Activated CD8-positive, alpha-beta T cell treated with anti-CD3 and anti-CD28 coated beads, Interleukin-2, amount 10 ng/mL, durations not matched to agents 7 days and 5 days (primary cell): Measurements from ENCODE around the gene E2F4. TPM values are rescaled to one million over a fixed set of nuclear protein-coding genes. Genes with fewer than 3 reads are reported as not detected.

Experiments
- ATAC-seq: fragments of 150-1000 bp; cut with Tn5 transposase; one replicate; pipeline ENCODE4 v1.10.0; 2021; ENCODE audit warnings: moderate library complexity
- CTCF ChIA-PET: fragments of 350-600 bp; sonication (Branson Sonifier 250); formaldehyde crosslinking; loops from one replicate; lab custom pipeline; 2021; ENCODE audit warnings: antibody characterized with exemption; lab: Charles Lee
- POLR2A ChIA-PET: fragments of 350-600 bp; sonication (Branson Sonifier 250); formaldehyde crosslinking; loops from one replicate; lab custom pipeline; 2021; ENCODE audit warnings: antibody characterized with exemption; lab: Charles Lee
- DNase-seq: peaks from one replicate; pipeline ENCODE4 v3.0.0-alpha.2; 2020
- H3K27ac Mint-ChIP-seq: one replicate; pipeline ENCODE4 v1.8.0; 2021; ENCODE audit warnings: mild to moderate bottlenecking, mixed read lengths
- H3K27me3 Mint-ChIP-seq: one replicate; pipeline ENCODE4 v1.8.0; 2021; ENCODE audit warnings: low read depth, mixed read lengths
- H3K36me3 Mint-ChIP-seq: one replicate; pipeline ENCODE4 v1.8.0; 2021; ENCODE audit warnings: low read depth, mixed read lengths
- H3K4me1 Mint-ChIP-seq: one replicate; pipeline ENCODE4 v1.8.0; 2021; ENCODE audit warnings: low read depth, mixed read lengths
- H3K4me3 Mint-ChIP-seq: one replicate; pipeline ENCODE4 v1.8.0; 2021; ENCODE audit warnings: mild to moderate bottlenecking, mixed read lengths
- H3K9me3 Mint-ChIP-seq: one replicate; pipeline ENCODE4 v1.8.0; 2022; ENCODE audit warnings: mixed read lengths; ENCODE audit not compliant: insufficient read depth
- total RNA-seq, 2 experiments: library from RNA; stranded (reverse); gene quantifications; one replicate each; pipeline ENCODE4 v1.2.3, GENCODE V29; 2021

Gene E2F4
- total RNA-seq, 2 experiments from 2014 or later = 134 to 138 TPM

DNA sequence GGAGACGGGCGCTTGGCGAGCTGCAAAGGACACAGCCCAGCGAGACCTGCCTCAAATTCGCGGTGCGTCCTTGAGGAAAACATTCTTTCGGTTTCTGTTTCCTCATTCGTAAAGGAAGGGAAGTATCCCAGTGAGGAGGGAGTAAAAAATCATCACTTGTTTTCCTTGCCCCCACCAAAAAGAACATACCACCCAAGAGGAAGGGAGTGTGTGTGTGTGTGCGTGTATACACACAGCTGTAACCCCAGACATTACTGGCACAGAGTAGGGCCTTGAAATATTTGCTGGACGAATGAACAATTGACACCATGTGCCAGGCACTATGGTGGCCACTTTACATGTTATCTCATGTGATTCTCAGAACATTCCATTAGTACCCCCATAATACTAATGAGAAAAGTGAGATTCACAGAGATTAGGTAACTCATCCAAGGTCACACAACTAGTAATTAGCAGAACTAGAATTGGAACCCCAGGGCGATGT, 6.3 kb upstream of the E2F4 start:
- Mint-ChIP-seq H3K36me3 (no peaks in the 10 kb centered on the region), H3K27ac (no peak overlapping the region), H3K9me3 (no peaks in the 10 kb centered on the region), H3K27me3 (peaks cover 13% of the 10 kb centered on the region), H3K4me3 (no peak overlapping the region), H3K4me1 (peaks cover 14% of the 10 kb centered on the region)
- DNase-seq (no peak), ATAC-seq (no peak)
- POLR2A ChIA-PET = interaction anchor here (0.7 to 0.8 kb wide), 2 partner anchors 210 to 232 kb away, joined by 3 to 4 read pairs; no protein-coding TSS in a partner anchor
- CTCF ChIA-PET = interaction anchor here (0.8 to 5.8 kb wide), 20 partner anchors 11 to 290 kb away, joined by 3 to 42 read pairs (median 6); partner anchors contain the start of genes CES3, FBXL8, NOL3 and TMEM208

DNA sequence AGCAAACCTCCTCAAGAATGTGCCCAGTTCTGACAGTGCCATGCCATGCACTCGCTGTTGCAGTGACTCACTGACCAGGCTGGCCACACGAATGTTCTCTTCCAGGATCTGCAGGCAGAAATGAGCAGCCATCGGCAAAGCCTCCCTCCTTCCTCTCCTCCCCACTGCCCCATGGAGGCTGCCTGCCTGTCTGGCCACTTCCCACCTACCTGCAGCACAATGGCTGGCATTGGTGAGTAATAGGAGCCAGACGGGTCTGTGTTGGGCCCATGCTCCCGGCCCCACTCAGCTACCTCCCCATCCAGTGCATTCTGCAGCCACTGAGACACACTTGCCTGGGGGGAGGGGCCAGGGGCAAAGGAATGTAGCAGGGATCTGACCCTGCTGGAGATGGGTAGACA, 5.4 kb upstream of the E2F4 start:
- peaks cover 16% of the 10 kb centered on the region for H3K4me1 Mint-ChIP-seq
- no peaks in the 10 kb centered on the region for H3K9me3 Mint-ChIP-seq
- no peak for DNase-seq
- H3K27ac Mint-ChIP-seq = no peak overlapping the region
- POLR2A ChIA-PET = no interaction called here
- H3K27me3 Mint-ChIP-seq = peaks cover 13% of the 10 kb centered on the region
- H3K36me3 Mint-ChIP-seq = no peaks in the 10 kb centered on the region
- no peak overlapping the region for H3K4me3 Mint-ChIP-seq
- CTCF ChIA-PET = interaction anchor here (0.6 to 5.8 kb wide), 5 partner anchors 12 to 207 kb away, joined by 3 to 41 read pairs (median 12); partner anchors contain the start of gene NOL3
- no peak for ATAC-seq

DNA sequence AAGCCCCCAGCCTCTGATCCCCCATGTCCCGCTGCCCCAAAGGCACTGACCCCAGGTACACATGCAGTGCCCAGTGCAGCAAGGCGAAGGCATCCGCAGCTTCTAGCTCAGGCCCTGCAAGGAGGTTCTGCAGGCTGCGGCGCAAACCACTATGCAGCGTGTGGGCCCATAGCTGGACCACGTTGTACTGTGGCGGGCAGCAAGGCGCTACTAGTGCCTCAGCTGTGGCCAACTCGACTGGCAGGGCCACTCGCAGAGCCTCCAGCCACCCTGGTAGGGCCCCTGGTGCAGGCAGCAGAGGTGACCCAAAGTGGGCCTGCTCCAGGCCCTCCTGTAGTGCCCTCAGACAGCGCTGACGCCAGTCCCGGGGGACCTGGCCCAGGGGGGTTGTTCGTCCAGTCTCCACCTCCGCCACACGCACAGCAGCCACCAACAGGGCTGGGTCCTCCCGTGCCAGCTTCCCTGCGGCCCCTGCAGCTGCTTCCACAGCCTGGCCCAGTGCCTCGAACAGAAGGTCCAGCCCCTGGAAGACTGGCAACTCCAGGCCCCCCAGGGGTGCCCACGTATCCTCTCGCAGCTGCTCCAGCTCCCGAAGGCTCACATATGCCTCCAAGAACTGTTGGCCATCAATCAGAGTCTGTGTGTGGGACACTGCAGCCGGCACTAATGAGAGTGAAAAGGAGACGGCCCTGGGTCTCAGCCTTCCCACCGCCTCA, 4.6 kb upstream of the E2F4 start:
- H3K27ac Mint-ChIP-seq = no peak overlapping the region
- ChIA-PET POLR2A (no interaction called here), CTCF (interaction anchor here (2.4 to 5.8 kb wide), 4 partner anchors 12 to 169 kb away, joined by 10 to 41 read pairs (median 20); partner anchors contain the start of gene NOL3)
- no peaks in the 10 kb centered on the region for H3K36me3 Mint-ChIP-seq
- DNase-seq = no peak
- no peak for ATAC-seq
- H3K27me3 Mint-ChIP-seq = peaks cover 13% of the 10 kb centered on the region
- H3K9me3 Mint-ChIP-seq = no peaks in the 10 kb centered on the region
- peaks cover 20% of the 10 kb centered on the region for H3K4me1 Mint-ChIP-seq
- H3K4me3 Mint-ChIP-seq = no peak overlapping the region

DNA sequence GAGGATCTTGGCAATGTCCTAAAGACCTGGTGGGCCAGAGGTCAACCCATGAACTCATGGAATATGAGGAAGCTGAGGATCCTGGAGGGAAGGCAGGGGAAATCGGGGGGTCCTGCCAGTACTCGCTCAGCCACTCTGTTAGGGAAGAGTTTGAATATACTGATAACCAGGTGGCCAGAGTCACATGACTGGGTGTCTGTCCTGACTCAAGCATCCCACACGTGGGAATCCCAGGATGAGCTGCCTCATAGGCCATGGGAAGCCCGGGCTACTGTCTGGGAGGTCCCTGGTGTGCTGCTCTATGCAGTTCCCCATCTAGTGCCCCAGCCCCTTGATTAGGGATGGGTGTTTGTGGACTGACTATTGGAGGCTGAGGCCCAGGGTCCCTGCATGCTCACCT, 3.6 kb upstream of the E2F4 start:
- POLR2A ChIA-PET = interaction anchor here (1.4 kb wide), 1 partner anchor 205 kb away, joined by 3 read pairs; no protein-coding TSS in a partner anchor
- Mint-ChIP-seq H3K4me1 (peaks cover 29% of the 10 kb centered on the region), H3K27me3 (peaks cover 13% of the 10 kb centered on the region), H3K9me3 (no peaks in the 10 kb centered on the region), H3K4me3 (no peak overlapping the region), H3K27ac (no peak overlapping the region), H3K36me3 (peaks cover 9% of the 10 kb centered on the region)
- CTCF ChIA-PET = interaction anchor here (1.1 to 3.7 kb wide), 2 partner anchors 33 to 170 kb away, joined by 4 to 12 read pairs; no protein-coding TSS in a partner anchor
- DNase-seq (no peak), ATAC-seq (no peak)

DNA sequence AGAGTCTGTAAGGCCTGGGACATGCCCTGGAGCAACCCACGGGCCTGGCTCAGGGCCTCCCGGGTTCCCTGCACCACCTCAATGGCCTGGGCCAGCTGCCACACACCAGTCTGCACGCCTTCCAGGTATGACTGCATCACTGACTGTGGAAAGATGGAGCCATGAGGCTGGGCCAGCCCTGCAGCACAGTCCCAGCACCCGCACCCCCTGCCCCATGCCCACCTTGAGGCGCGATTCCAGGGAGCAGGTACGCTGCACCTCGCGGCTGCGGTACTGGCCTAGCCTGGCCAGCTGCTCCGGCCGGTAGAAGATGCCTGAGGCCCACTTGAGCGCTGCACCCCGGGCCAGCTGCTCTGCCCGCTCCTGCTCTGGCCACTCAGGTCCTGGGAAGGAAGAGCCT, 3.2 kb upstream of the E2F4 start:
- POLR2A ChIA-PET = interaction anchor here (1.4 kb wide), 1 partner anchor 205 kb away, joined by 3 read pairs; no protein-coding TSS in a partner anchor
- CTCF ChIA-PET = interaction anchor here (1.1 to 3.7 kb wide), 2 partner anchors 33 to 171 kb away, joined by 4 to 12 read pairs; no protein-coding TSS in a partner anchor
- no peak for ATAC-seq
- Mint-ChIP-seq H3K4me3 (no peak overlapping the region), H3K27me3 (peaks cover 13% of the 10 kb centered on the region), H3K36me3 (peaks cover 13% of the 10 kb centered on the region), H3K4me1 (peaks cover 34% of the 10 kb centered on the region), H3K27ac (no peak overlapping the region), H3K9me3 (no peaks in the 10 kb centered on the region)
- no peak for DNase-seq

DNA sequence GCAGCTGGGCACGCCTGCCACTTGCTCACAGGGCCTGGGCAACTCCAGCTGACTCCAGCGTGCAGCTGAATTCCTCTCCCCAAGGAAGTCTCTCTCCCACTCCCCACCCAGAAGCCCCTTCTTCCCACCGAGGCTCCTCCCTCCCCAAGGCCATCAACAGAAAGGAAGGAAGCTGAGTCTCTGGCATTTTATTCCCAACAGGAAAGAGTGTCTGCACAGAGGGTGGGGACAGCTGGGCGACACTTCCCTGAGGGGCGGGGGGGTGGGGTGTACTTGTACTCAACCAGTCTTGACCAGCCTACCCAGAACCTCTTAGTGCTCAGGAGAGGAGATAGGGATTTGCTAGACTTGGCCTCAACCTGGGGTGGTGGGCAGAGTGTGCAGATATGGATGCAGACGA, 1.9 kb upstream of the E2F4 start, which contains the start of gene EXOC3L1:
EXOC3L1 (minus strand) TSS at position 96 of the 400 bp plus-strand sequence. CDS start 460 bp downstream, outside the sequence.
- peaks cover 36% of the 10 kb centered on the region for H3K4me1 Mint-ChIP-seq
- CTCF ChIA-PET = interaction anchor here (1.1 to 3.7 kb wide), 2 partner anchors 58 to 172 kb away, joined by 3 to 12 read pairs; partner anchors contain the start of gene FHOD1
- POLR2A ChIA-PET = no interaction called here
- H3K27ac Mint-ChIP-seq = no peak within 1 kb of the TSS
- ATAC-seq = no peak
- no peak for DNase-seq
- H3K27me3 Mint-ChIP-seq = peaks cover 12% of the 10 kb centered on the region
- peaks cover 26% of the 10 kb centered on the region for H3K36me3 Mint-ChIP-seq
- no peaks in the 10 kb centered on the region for H3K9me3 Mint-ChIP-seq
- no peak within 1 kb of the TSS for H3K4me3 Mint-ChIP-seq

DNA sequence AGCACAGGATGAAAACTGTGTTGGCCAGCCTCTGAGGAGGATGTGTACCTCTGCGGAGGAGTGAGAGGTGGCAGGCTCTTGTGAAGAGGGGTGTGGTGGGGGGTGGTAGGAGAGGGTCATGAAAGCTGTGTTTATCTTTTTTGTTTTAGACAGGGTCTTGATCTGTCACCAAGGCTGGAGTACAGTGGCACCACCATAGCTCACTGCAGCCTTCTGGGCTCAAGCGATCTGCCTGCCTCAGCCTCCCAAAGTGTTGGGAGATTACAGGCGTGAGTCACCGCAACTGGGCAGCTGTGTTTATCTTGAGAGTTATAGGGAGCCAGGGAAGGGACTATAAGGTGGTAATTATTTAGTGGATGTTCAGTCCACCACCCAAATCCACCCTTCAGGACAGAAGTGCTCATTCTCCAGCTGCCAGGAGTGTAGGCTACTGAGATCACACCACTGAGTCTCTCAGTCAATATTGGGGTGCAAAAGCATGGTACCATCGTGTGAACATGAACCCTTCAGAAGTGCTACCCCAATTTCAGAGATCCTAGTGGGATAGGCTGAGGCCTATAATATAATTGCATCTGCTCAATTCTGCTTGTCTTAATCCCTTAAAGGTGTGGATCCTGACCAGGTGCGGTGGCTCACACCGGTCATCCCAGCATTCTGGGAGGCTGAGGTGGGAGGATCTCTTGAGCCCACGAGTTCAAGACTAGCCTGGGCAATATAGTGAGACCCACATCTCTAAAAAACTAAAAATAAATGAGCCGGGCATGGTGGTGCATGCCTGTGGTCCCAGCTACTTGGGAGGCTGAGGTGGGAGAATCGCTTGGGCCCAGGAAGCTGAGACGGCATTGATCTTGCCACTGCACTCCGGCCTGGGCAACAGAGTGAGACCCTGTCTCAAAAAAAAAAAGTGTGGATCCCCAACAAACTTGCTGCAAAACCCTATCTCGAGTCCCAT, 1.2 kb upstream of the E2F4 start:
- Mint-ChIP-seq H3K4me1 (peaks cover 34% of the 10 kb centered on the region), H3K27me3 (peaks cover 5% of the 10 kb centered on the region), H3K9me3 (no peaks in the 10 kb centered on the region), H3K4me3 (no peak overlapping the region), H3K27ac (no peak overlapping the region), H3K36me3 (peaks cover 32% of the 10 kb centered on the region)
- ATAC-seq (no peak), DNase-seq (no peak)
- CTCF ChIA-PET = interaction anchor here (0.9 to 1.1 kb wide), 2 partner anchors 57 to 173 kb away, joined by 3 to 4 read pairs; partner anchors contain the start of gene FHOD1
- POLR2A ChIA-PET = no interaction called here

DNA sequence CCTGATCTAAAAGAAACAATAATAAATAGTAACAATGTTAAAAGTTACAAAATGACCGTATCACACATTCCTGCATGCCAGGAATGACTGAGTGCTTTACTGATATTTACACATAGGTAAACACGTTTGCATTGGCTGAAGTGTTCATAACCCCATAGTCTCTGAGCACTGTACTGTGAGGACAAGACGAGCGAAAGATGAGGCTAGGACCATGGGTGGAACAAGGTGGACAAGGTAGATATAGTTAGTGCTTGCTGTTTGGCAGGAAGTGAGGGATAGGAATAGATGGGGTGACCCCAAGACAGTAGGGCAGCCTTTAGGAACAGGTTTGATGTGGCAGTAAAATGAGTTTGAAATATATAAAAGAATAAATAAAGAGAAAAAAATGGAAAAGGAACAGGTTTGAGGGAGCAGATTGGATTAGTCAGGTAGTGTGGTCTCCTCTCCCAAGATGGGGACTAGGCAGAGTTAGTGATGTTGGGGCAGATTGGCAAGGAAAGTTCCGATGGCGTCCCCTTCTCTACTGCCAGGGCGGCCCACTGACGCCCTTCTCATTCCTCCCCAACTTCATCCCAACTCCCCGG, 452 bp upstream of the E2F4 start:
- Mint-ChIP-seq H3K27ac (peak overlapping the region; percentile 86), H3K4me3 (peak overlapping the region; percentile 91), H3K9me3 (no peaks in the 10 kb centered on the region), H3K36me3 (peaks cover 40% of the 10 kb centered on the region), H3K27me3 (peaks cover 1% of the 10 kb centered on the region), H3K4me1 (peaks cover 33% of the 10 kb centered on the region)
- ATAC-seq (peak; percentile 3), DNase-seq (no peak)
- CTCF ChIA-PET = interaction anchor here (0.9 kb wide), 2 partner anchors 174 to 230 kb away, joined by 3 to 4 read pairs; partner anchors contain the start of gene CES3
- POLR2A ChIA-PET = interaction anchor here (1.7 kb wide), 1 partner anchor 35 kb away, joined by 11 read pairs; the partner anchor contains the start of gene TMEM208

DNA sequence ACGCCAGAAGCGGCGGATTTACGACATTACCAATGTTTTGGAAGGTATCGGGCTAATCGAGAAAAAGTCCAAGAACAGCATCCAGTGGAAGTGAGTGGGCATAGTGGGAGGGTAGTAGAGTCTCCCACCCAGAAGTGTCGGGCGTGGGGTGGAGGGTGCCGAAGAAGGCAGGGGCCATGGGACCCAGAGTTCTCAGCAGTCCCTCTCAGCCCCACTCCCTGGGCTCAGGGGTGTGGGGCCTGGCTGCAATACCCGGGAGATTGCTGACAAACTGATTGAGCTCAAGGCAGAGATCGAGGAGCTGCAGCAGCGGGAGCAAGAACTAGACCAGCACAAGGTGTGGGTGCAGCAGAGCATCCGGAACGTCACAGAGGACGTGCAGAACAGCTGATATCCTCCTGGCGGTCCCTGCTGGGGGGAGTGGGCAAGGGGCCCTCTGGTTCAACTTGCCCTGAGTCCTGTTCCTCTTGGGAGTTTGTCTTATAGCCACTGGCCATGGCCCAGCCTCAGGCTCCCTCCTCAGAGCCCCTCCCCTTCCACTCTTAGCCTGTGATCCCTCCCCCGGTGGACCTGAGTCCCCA, 916 bp downstream of the E2F4 start:
- ChIA-PET POLR2A (interaction anchor here (0.5 to 1.7 kb wide), 7 partner anchors 26 to 684 kb away, joined by 3 to 11 read pairs (median 3); partner anchors contain the start of gene TMEM208), CTCF (interaction anchor here (0.9 to 2.0 kb wide), 6 partner anchors 34 to 232 kb away, joined by 3 to 7 read pairs (median 4); partner anchors contain the start of genes CES3 and TMEM208)
- peaks cover 50% of the 10 kb centered on the region for H3K36me3 Mint-ChIP-seq
- ATAC-seq (no peak), DNase-seq (peak; percentile 42)
- peak overlapping the region; percentile 86 for H3K27ac Mint-ChIP-seq
- H3K9me3 Mint-ChIP-seq = no peaks in the 10 kb centered on the region
- peaks cover 37% of the 10 kb centered on the region for H3K4me1 Mint-ChIP-seq
- H3K27me3 Mint-ChIP-seq = no peaks in the 10 kb centered on the region
- H3K4me3 Mint-ChIP-seq = peak overlapping the region; percentile 91

DNA sequence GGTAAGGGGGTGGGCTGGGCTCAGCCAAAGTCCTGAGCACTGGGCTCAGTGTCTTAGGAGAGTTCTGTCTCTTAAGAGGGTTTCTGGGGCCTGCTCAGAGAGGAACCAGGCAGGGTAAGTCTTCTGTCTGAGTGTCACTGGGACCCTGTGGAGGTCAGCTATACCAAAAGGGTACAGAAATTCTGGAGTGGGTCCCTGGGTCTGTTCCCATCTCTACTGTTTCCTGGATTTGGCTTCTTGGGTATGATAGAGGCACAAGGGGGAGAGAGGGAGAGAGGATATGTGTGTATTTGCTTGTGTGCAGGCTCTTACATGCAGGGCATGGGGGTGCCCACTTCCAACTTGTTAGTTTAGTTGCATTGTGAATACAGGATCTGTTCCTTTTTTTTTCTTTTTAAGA, 1.6 kb downstream of the E2F4 start:
- H3K4me3 Mint-ChIP-seq = peak overlapping the region; percentile 91
- POLR2A ChIA-PET = interaction anchor here (1.1 to 1.7 kb wide), 3 partner anchors 33 to 176 kb away, joined by 3 to 11 read pairs (median 4); partner anchors contain the start of gene TMEM208
- no peaks in the 10 kb centered on the region for H3K27me3 Mint-ChIP-seq
- H3K27ac Mint-ChIP-seq = peak overlapping the region; percentile 86
- ATAC-seq (no peak), DNase-seq (no peak)
- no peaks in the 10 kb centered on the region for H3K9me3 Mint-ChIP-seq
- H3K36me3 Mint-ChIP-seq = peaks cover 54% of the 10 kb centered on the region
- H3K4me1 Mint-ChIP-seq = peaks cover 37% of the 10 kb centered on the region
- CTCF ChIA-PET = interaction anchor here (1.2 to 2.0 kb wide), 5 partner anchors 33 to 206 kb away, joined by 3 to 7 read pairs (median 4); partner anchors contain the start of gene TMEM208
